SK-N-MC (cell line): Measurements from ENCODE around the gene OR52A5.

Source experiments
- FOXP2 ChIP-seq: optimal IDR thresholded peaks from 2 replicates; pipeline ENCODE3; 2011; ENCODE audit warnings: mild to moderate bottlenecking, moderate library complexity; ENCODE audit not compliant: insufficient read depth; ENCODE audit errors: extremely low read length, control extremely low read depth
- POLR2AphosphoS5 ChIP-seq: IDR thresholded peaks from 2 replicates; pipeline ENCODE4 v1.6.1; 2012; ENCODE audit warnings: mild to moderate bottlenecking, low read depth, low read length, borderline replicate concordance

- no peak for TF ChIP-seq POLR2AphosphoS5
- no peak for TF ChIP-seq FOXP2
These were observed 49.6 kb downstream of the OR52A5 start for GRCh38 chr11:5088556-5088955.
